ENCODE measurements around the gene CRYL1. TPM values are rescaled to one million over a fixed set of nuclear protein-coding genes. Genes with fewer than 3 reads are reported as not detected.

CRYL1 gene
- total RNA-seq, 1 experiment from 2014 or later: 5.9 TPM

DNA sequence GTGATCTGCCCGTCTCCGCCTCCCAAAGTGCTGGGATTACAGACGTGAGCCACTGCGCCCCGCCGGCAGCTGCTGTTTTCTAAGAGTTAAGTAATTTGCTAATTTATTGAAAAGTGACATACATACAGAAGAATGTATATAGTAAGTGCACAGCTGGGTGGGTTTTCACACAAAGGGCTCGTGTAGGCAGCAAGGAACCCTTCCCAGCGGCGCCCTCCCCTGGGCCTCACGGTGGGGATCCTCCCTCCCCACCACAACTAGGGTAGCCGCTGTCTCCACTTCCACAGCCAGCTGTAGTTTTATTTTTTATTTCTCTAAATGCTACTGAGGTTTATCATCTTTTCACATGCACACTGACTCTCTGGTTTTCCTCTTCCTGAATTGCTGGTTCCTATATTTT is 64.9 kb downstream of the CRYL1 start:
- intact Hi-C loops (cut with micrococcal nuclease; ENCODE audit: unreplicated experiment): no loop called here
- ChIA-PET CTCF (no interaction called here), POLR2A (ENCODE audit: low non-redundant PET) (no interaction called here)
- H3K27ac ChIP-seq (ENCODE audit: low read depth, low read length, poor library complexity, severe bottlenecking): peak overlapping the region; percentile 49
- peak; percentile 89 for DNase-seq (ENCODE audit: low spot score)
- no peak for TF ChIP-seq EZH2 (IDR thresholded peaks at IDR 0.05; ENCODE audit: borderline replicate concordance, low read depth, low read length, poor library complexity, severe bottlenecking)
- TF ChIP-seq, protein P1, sequence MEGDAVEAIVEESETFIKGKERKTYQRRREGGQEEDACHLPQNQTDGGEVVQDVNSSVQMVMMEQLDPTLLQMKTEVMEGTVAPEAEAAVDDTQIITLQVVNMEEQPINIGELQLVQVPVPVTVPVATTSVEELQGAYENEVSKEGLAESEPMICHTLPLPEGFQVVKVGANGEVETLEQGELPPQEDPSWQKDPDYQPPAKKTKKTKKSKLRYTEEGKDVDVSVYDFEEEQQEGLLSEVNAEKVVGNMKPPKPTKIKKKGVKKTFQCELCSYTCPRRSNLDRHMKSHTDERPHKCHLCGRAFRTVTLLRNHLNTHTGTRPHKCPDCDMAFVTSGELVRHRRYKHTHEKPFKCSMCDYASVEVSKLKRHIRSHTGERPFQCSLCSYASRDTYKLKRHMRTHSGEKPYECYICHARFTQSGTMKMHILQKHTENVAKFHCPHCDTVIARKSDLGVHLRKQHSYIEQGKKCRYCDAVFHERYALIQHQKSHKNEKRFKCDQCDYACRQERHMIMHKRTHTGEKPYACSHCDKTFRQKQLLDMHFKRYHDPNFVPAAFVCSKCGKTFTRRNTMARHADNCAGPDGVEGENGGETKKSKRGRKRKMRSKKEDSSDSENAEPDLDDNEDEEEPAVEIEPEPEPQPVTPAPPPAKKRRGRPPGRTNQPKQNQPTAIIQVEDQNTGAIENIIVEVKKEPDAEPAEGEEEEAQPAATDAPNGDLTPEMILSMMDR (conservative IDR thresholded peaks at IDR 0.05; ENCODE audit: low read depth, low read length): no peak
- no TSS peak for BruUV-seq (replicated peaks)
- H3K4me3 ChIP-seq (ENCODE audit: low read depth, low read length, poor library complexity, severe bottlenecking): peak overlapping the region; percentile 6
- H3K4me1 ChIP-seq (ENCODE audit: insufficient read depth, low read length, poor library complexity, severe bottlenecking): peaks cover 25% of the 10 kb centered on the region
- H3K36me3 ChIP-seq (ENCODE audit: insufficient read depth, low read length, poor library complexity, severe bottlenecking): no peaks in the 10 kb centered on the region
- H3K27me3 ChIP-seq (replicated peaks; ENCODE audit: insufficient read depth, low read depth, low read length, poor library complexity): no peaks in the 10 kb centered on the region
- no peaks in the 10 kb centered on the region for H3K9me3 ChIP-seq (ENCODE audit: low read depth, low read length, poor library complexity, severe bottlenecking)

GRCh38 chr13:20457670-20458069 is 68.0 kb downstream of the CRYL1 start:
- peaks cover 22% of the 10 kb centered on the region for H3K4me1 ChIP-seq (ENCODE audit: insufficient read depth, low read length, poor library complexity, severe bottlenecking)
- H3K27me3 ChIP-seq (replicated peaks; ENCODE audit: insufficient read depth, low read depth, low read length, poor library complexity): no peaks in the 10 kb centered on the region
- POLR2A ChIA-PET (ENCODE audit: low non-redundant PET): no interaction called here
- no peak for DNase-seq (ENCODE audit: low spot score)
- BruUV-seq (replicated peaks): no TSS peak
- TF ChIP-seq, protein P1 (conservative IDR thresholded peaks at IDR 0.05; ENCODE audit: low read depth, low read length): no peak
- no peak for TF ChIP-seq EZH2 (IDR thresholded peaks at IDR 0.05; ENCODE audit: borderline replicate concordance, low read depth, low read length, poor library complexity, severe bottlenecking)
- no peak overlapping the region for H3K27ac ChIP-seq (ENCODE audit: low read depth, low read length, poor library complexity, severe bottlenecking)
- H3K9me3 ChIP-seq (ENCODE audit: low read depth, low read length, poor library complexity, severe bottlenecking): no peaks in the 10 kb centered on the region
- intact Hi-C loops (cut with micrococcal nuclease; ENCODE audit: unreplicated experiment): no loop called here
- CTCF ChIA-PET: no interaction called here
- no peak overlapping the region for H3K4me3 ChIP-seq (ENCODE audit: low read depth, low read length, poor library complexity, severe bottlenecking)
- H3K36me3 ChIP-seq (ENCODE audit: insufficient read depth, low read length, poor library complexity, severe bottlenecking): no peaks in the 10 kb centered on the region

DNA sequence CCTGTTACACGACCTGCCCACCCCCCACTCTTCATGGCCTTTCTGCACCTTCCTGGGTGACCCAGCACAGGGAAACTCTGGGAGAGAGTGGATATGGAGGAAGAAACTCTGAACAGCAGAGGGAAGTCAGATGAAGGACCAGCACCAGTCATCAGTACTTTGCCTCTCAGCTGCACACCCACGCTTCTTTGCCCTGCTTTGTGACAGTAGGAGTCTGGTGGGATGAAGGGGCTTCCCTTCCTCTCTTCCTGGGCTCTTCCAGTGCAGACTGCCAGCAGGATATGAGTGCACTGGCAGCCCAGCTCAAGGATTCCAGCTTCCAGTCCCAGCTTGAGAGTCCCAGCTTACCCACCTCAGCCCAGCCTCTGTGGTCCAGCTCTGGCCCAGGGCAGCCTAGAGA is 68.9 kb downstream of the CRYL1 start:
- TF ChIP-seq, protein P1 (conservative IDR thresholded peaks at IDR 0.05; ENCODE audit: low read depth, low read length): no peak
- no peak for TF ChIP-seq EZH2 (IDR thresholded peaks at IDR 0.05; ENCODE audit: borderline replicate concordance, low read depth, low read length, poor library complexity, severe bottlenecking)
- POLR2A ChIA-PET (ENCODE audit: low non-redundant PET): interaction anchor here (0.6 kb wide), 1 partner anchor 185 kb away, joined by 7 read pairs; no protein-coding TSS in a partner anchor
- BruUV-seq (replicated peaks): no TSS peak
- intact Hi-C loops (cut with micrococcal nuclease; ENCODE audit: unreplicated experiment): no loop called here
- no peak overlapping the region for H3K27ac ChIP-seq (ENCODE audit: low read depth, low read length, poor library complexity, severe bottlenecking)
- no peaks in the 10 kb centered on the region for H3K36me3 ChIP-seq (ENCODE audit: insufficient read depth, low read length, poor library complexity, severe bottlenecking)
- peaks cover 16% of the 10 kb centered on the region for H3K4me1 ChIP-seq (ENCODE audit: insufficient read depth, low read length, poor library complexity, severe bottlenecking)
- H3K9me3 ChIP-seq (ENCODE audit: low read depth, low read length, poor library complexity, severe bottlenecking): no peaks in the 10 kb centered on the region
- H3K4me3 ChIP-seq (ENCODE audit: low read depth, low read length, poor library complexity, severe bottlenecking): no peak overlapping the region
- H3K27me3 ChIP-seq (replicated peaks; ENCODE audit: insufficient read depth, low read depth, low read length, poor library complexity): no peaks in the 10 kb centered on the region
- CTCF ChIA-PET: no interaction called here
- no peak for DNase-seq (ENCODE audit: low spot score)

Measured in A673 (cell line).